Bronchial epithelial cell (primary cell): Measurements from ENCODE around the gene RFX1. TPM values are rescaled to one million over a fixed set of nuclear protein-coding genes. Genes with fewer than 3 reads are reported as not detected.
"Not testable (repeated sequence)": the region's sequence is repeated elsewhere in the genome, so short reads cannot be mapped to it uniquely, and the experiment has no call there.

Experiments
- DNase-seq: peaks from one replicate; pipeline ENCODE4 v3.0.0-alpha.2; 2010; ENCODE audit warnings: low read depth
- FAIRE-seq: peaks from 2 replicates; lab custom pipeline; 2011; peaks lifted over from hg19 to GRCh38; lab: Jason Lieb, UNC
- H3K27me3 ChIP-seq: 2 replicates; pipeline ENCODE4 v1.5.1; 2011; ENCODE audit warnings: low read length; ENCODE audit not compliant: control insufficient read depth, insufficient read depth
- H3K36me3 ChIP-seq: 2 replicates; pipeline ENCODE4 v1.5.1; 2011; ENCODE audit warnings: low read length; ENCODE audit not compliant: control insufficient read depth, insufficient read depth
- H3K4me3 ChIP-seq: 2 replicates; pipeline ENCODE4 v1.5.1; 2011; ENCODE audit warnings: mild to moderate bottlenecking, low read depth, low read length, control low read depth
- CTCF ChIP-seq: IDR thresholded peaks from 2 replicates; pipeline ENCODE4 v1.5.1; 2011; ENCODE audit warnings: mild to moderate bottlenecking, moderate library complexity, low read length, control low read depth, inconsistent platforms; ENCODE audit not compliant: insufficient read depth, severe bottlenecking
- total RNA-seq: library from RNA; depleted of rRNA; stranded (reverse); fragments of >200 nt; gene quantifications from 2 replicates; pipeline ENCODE4 v1.2.1, GENCODE V29; 2014

RFX1 gene
- total RNA-seq, 1 donor from 2014 or later, result 0.79 TPM

DNA sequence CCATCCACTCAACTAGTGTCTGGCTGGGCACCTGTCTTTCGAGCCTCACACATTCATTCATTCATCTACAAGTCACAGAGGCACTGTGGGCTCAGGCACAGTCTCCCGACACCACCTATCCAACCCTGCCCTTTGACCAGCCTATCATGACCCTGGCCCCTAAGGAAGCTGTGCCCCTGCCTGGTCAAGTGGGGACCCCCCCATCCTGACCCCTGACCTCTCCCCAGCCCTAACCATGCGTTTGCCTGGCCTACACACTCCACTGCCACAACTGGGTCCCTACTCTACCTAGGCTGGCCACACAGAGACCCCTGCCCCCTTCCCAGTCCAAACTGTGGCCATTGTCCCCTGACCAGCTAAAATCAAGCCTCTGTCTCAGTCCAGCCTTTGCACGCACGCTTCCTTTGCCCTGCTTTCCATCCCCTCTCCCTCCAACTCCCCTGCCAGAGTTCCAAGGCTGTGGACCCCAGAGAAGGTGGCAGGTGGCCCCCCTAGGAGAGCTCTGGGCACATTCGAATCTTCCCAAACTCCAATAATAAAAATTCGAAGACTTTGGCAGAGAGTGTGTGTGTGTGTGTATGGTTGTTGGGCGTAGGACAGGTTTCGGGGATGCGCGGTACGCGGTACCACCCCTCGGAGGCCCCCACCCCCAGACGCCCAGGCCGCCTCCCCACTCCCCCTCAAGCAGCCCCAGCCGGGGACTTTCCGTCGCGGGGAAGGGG, 25.0 kb upstream of the RFX1 start:
- DNase-seq (no peak), FAIRE-seq (no peak)
- Histone ChIP-seq H3K4me3 (peak overlapping the region; percentile 52), H3K27me3 (no peaks in the 10 kb centered on the region), H3K36me3 (no peaks in the 10 kb centered on the region)
- TF ChIP-seq CTCF, result no peak

DNA sequence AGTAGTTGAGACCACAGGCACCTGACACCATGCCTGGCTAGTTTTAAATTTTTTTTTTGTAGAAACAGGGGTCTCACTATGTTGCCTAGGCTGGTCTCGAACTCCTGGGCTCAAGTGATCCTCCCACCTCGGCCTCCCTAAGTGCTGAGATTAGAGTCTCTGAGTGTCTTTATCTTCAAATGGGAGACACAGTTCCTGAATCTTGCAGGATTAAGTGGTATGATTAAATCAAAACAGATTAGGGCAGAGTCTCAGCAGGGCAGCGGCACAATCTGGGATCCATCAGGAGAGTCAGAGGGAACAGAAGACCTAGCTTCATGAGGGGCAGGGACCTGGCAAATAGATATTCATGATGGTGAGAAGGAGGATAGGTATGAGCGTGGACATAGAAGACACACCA, 22.8 kb upstream of the RFX1 start:
- no peaks in the 10 kb centered on the region for H3K36me3 ChIP-seq
- no peaks in the 10 kb centered on the region for H3K27me3 ChIP-seq
- DNase-seq, result no peak
- FAIRE-seq, result no peak
- H3K4me3 ChIP-seq, result no peak overlapping the region
- TF ChIP-seq CTCF, result no peak

- no peak for FAIRE-seq
- H3K36me3 ChIP-seq, result no peaks in the 10 kb centered on the region
Observed at GRCh38 chr19:14027856-14028450, 21.8 kb upstream of the RFX1 start, which contains the start of gene RLN3. RLN3 (plus strand) TSS chr19:14028148; CDS start chr19:14028205, 57 bp downstream.

GRCh38 chr19:14026652-14027192, 20.6 kb upstream of the RFX1 start:
- H3K4me3 ChIP-seq, FAIRE-seq, DNase-seq, H3K27me3 ChIP-seq, H3K36me3 ChIP-seq: not testable (repeated sequence)

More at GRCh38 chr19:14027856-14028450, 21.8 kb upstream of the RFX1 start, which contains the start of gene RLN3:
- Histone ChIP-seq H3K4me3 (no peak within 1 kb of the TSS), H3K27me3 (no peaks in the 10 kb centered on the region)
- DNase-seq, result no peak
- TF ChIP-seq CTCF, result no peak

- FAIRE-seq (no peak), DNase-seq (no peak)
- H3K27me3 ChIP-seq, result no peaks in the 10 kb centered on the region
- no peaks in the 10 kb centered on the region for H3K36me3 ChIP-seq
- H3K4me3 ChIP-seq, result no peak overlapping the region
- peak; percentile 43 for TF ChIP-seq CTCF
Observed at GRCh38 chr19:14023404-14024235, 17.5 kb upstream of the RFX1 start.
